Stomach (tissue), 9 donors: ENCODE data around the gene CYP26B1. TPM values are rescaled to one million over a fixed set of nuclear protein-coding genes. Genes with fewer than 3 reads are reported as not detected.

Experiments used
- DNase-seq, 2 donors: peaks; one replicate each; pipeline versions ENCODE4 v3.0.0 to v3.0.0-alpha.2; 2013 to 2019
- H3K27ac ChIP-seq, 5 donors: fragments of 200-600 bp in 4 of 5; sonication (generic) in 4 of 5; one replicate each; pipeline ENCODE4 v1.5.1; 2013 to 2019; ENCODE audit warnings: mild to moderate bottlenecking in 1 of 5, moderate library complexity in 1 of 5
- H3K27me3 ChIP-seq, 3 donors: fragments of 200-600 bp; sonication (generic); one replicate each; pipeline ENCODE4 v1.5.1; 2017 to 2019; ENCODE audit warnings: mixed run types in 1 of 3
- H3K36me3 ChIP-seq, 4 donors: fragments of 200-600 bp; sonication (generic); 1 replicate in 3 of 4; 2 replicates in 1 of 4; pipeline ENCODE4 v1.5.1; 2016 to 2019
- H3K4me1 ChIP-seq, 4 donors: fragments of 200-600 bp; sonication (generic); one replicate each; pipeline ENCODE4 v1.5.1; 2016 to 2019
- H3K4me3 ChIP-seq, 4 donors: fragments of 200-600 bp; sonication (generic) in 3 of 4; one replicate each; pipeline ENCODE4 v1.5.1; 2016 to 2019; ENCODE audit warnings: mild to moderate bottlenecking in 1 of 4
- H3K9me3 ChIP-seq, 4 donors: fragments of 200-600 bp; sonication (generic); one replicate each; pipeline ENCODE4 v1.5.1; 2016 to 2019
- EP300 ChIP-seq: sonication (generic); formaldehyde crosslinking; IDR thresholded peaks from one replicate; pipeline ENCODE4 v1.6.1; 2017; ENCODE audit warnings: antibody characterized with exemption
- POLR2A ChIP-seq, 4 donors: fragments of 450-650 bp; IDR thresholded peaks; one replicate each; pipeline ENCODE4 v1.6.1; 2016; ENCODE audit warnings: antibody characterized with exemption in 4 of 4, control low read depth in 2 of 4, mild to moderate bottlenecking in 1 of 4, moderate library complexity in 1 of 4
- POLR2AphosphoS5 ChIP-seq, 3 donors: sonication (generic); formaldehyde crosslinking; IDR thresholded peaks; one replicate each; pipeline ENCODE4 v1.6.1; 2016; ENCODE audit warnings: antibody characterized with exemption in 3 of 3
- WGBS, 5 donors: extraction: QIAGEN DNeasy Blood & Tissue Kit in 3 of 5; methylation state at CpG; one replicate each; pipeline versions ENCODE4 v1.1.5 to v1.1.7; 2013 to 2018; 5-methylcytosine and 5-hydroxymethylcytosine counted together
- intact Hi-C: fragments of 100-400 bp; cut with DNase I; formaldehyde crosslinking; loops from one replicate; pipeline ENCODE4 v1.15.1; 2023; ENCODE audit warnings: low total_unique reads
- polyA plus RNA-seq, 3 donors: library from polyadenylated mRNA; stranded (reverse); fragments of 200-250 nt; gene quantifications; one replicate each; pipeline ENCODE4 v1.2.3, GENCODE V29; 2013
- total RNA-seq, 5 donors: library from RNA; depleted of rRNA; stranded (reverse); fragments of >200 nt; gene quantifications; one replicate each; pipeline versions ENCODE4 v1.1.0 to v1.2.3, GENCODE V29; 2014 to 2016
- TF ChIP-seq, protein P1 (sequence below), 7 experiments: fragments of 450-650 bp in 4 of 7; fragments of 200-600 bp in 3 of 7; sonication (generic) in 3 of 7; IDR thresholded peaks; one replicate each; pipeline ENCODE4 v1.5.1; 2016 to 2019; ENCODE audit warnings: antibody characterized with exemption in 7 of 7, control low read depth in 2 of 7, mild to moderate bottlenecking in 1 of 7
- donor health status: healthy with polysubstance abuse.
- donor health status: Bipolar disorder and iron deficiency.
- donor health status: healthy.

The CYP26B1 gene
- total and polyA plus RNA-seq, 8 donors: 0.45 to 2.4 (median 1.1) TPM; not detected in 3

DNA sequence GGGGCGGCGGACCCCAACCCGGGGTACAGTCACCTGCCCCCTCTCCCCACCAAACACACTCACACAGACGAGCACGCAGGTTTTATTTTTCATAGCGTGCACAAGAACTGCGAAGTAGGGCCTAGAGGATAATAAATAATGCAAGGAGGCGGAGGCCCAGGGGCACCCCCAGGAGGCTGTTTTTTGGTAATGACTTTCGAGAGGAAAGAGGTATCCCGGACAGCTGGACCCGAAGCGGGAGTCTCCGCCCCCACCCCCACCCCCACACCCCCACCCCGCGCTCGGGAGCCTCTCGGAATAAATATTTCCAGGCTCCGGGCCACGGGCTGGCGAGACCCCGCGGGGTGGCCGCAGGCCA lies 3.4 kb downstream of the CYP26B1 start:
- Histone ChIP-seq H3K27ac (peak overlapping the region in 1 of 5 donors; percentile 26), H3K27me3 (peaks cover 36 to 70% (median 58%) of the 10 kb centered on the region in 3 donors), H3K9me3 (peaks cover 0 to 14% (median 2%) of the 10 kb centered on the region in 4 donors), H3K4me1 (peaks cover 58 to 71% (median 67%) of the 10 kb centered on the region in 4 donors), H3K4me3 (peak overlapping the region; percentile 46 to 56 (median 51)), H3K36me3 (no peaks in the 10 kb centered on the region)
- 5 to 10% (median 9%) methylated on average over 23 of the region's 23 CpGs for WGBS, 5 donors
- peak in 1 of 2 donors; percentile 20 for DNase-seq
- TF ChIP-seq POLR2AphosphoS5 (IDR thresholded peaks at IDR 0.05): no peak
- TF ChIP-seq, protein P1, sequence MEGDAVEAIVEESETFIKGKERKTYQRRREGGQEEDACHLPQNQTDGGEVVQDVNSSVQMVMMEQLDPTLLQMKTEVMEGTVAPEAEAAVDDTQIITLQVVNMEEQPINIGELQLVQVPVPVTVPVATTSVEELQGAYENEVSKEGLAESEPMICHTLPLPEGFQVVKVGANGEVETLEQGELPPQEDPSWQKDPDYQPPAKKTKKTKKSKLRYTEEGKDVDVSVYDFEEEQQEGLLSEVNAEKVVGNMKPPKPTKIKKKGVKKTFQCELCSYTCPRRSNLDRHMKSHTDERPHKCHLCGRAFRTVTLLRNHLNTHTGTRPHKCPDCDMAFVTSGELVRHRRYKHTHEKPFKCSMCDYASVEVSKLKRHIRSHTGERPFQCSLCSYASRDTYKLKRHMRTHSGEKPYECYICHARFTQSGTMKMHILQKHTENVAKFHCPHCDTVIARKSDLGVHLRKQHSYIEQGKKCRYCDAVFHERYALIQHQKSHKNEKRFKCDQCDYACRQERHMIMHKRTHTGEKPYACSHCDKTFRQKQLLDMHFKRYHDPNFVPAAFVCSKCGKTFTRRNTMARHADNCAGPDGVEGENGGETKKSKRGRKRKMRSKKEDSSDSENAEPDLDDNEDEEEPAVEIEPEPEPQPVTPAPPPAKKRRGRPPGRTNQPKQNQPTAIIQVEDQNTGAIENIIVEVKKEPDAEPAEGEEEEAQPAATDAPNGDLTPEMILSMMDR (IDR thresholded peaks at IDR 0.05): no peak
- TF ChIP-seq EP300: no peak
- TF ChIP-seq POLR2A (IDR thresholded peaks at IDR 0.05): no peak
- intact Hi-C loops: no loop called here

DNA sequence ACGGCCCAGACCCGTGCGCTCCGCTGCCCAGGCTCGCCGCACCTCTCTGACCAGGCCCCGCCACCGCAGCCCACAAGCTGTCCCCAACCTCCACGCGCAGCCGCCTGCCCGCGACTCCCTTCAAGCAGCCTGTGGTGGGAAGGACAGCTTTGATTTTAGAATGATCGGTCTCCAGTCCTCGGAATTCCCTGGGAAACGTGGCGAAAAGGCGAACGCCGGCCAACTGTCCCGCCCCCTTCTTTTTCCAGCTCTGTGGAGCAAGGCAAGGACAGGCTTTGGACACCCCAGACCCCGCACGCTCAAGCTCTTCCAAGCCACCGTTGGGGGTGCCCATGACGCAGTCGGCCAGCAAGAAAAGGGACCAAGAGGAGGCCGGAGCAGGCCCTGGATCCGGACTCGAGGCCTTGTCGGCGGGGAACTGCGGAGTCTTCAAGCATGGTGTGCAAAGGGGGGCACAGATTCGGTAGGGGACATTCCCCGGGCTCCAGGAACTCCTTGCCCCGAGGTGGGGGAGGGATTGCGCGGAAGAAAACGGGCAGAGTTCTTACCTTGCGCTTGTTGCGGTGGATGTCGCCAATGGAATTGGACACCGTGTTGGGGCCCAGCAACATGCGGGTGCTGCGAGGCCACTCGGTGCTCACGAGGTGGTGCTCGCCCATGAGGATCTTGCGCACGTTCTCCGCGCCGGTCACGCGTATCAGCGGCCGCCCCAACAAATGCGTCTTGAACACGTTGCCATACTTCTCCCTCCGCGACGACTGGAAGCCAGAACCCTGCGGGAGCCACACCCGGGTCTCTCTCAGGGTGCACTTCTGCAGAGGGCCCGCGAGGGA lies 4.0 kb downstream of the CYP26B1 start:
- Histone ChIP-seq H3K4me1 (peaks cover 55 to 72% (median 67%) of the 10 kb centered on the region in 4 donors), H3K36me3 (no peaks in the 10 kb centered on the region), H3K27me3 (peaks cover 36 to 64% (median 54%) of the 10 kb centered on the region in 3 donors), H3K4me3 (peak overlapping the region; percentile 35 to 56 (median 40)), H3K9me3 (peaks cover 0 to 14% (median 2%) of the 10 kb centered on the region in 4 donors), H3K27ac (peak overlapping the region in 1 of 5 donors; percentile 26)
- DNase-seq: peak in 1 of 2 donors; percentile 62
- TF ChIP-seq, protein P1 (IDR thresholded peaks at IDR 0.05): no peak
- no peak for TF ChIP-seq POLR2AphosphoS5 (IDR thresholded peaks at IDR 0.05)
- no peak for TF ChIP-seq POLR2A (IDR thresholded peaks at IDR 0.05)
- 16 to 34% (median 28%) methylated on average over 45 to 65 of the region's 65 CpGs for WGBS, 5 donors
- intact Hi-C loops: no loop called here

DNA sequence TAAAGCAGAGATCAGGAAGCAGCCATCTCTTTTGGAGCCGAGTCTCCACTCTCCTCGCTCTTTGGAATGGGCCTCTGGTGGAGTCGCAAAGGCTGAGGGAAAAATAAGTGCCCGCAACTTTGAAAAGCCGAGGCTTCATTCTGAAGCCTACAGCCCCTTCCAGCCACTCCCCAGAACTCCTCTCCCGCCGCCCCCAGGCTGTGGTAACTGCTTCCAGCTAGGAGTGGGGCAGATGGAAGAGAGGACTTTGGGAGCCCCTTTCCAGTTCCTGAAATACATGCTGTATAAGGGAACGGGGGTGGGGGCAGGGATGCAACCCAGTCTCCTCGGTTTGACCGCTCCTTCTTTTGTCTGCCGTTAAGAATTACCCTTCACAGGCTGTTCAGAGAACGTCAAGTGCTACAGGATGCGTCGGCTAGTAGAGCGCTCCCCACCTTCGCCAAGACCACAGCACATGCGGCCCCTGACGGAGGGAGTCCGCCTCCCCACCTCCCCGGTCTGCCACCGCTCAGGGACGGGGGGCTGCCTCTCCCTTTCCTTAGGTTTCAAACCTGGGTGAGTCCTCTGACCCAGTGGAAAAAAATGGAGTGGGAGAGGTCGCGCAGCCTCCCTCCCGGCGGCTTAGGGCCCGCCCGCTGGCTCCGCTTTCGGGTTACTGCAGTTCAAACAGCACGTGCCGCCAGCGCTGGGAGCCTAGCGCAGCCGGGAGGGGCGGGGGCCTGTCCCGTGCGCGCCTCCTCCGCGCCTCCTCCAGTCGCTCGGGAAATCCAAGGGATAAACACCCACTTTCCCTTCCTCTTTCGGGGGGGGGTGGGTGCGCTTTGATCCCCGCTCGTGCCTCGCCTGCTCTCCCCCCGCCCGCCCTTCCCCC lies 4.9 kb downstream of the CYP26B1 start:
- peak overlapping the region in 1 of 5 donors; percentile 26 for H3K27ac ChIP-seq
- TF ChIP-seq EP300 (no peak), POLR2AphosphoS5 (IDR thresholded peaks at IDR 0.05) (peak in 2 of 3 donors; percentile 8 to 38)
- intact Hi-C loops: no loop called here
- H3K9me3 ChIP-seq: peaks cover 0 to 14% (median 2%) of the 10 kb centered on the region in 4 donors
- H3K4me1 ChIP-seq: peaks cover 58 to 73% (median 70%) of the 10 kb centered on the region in 4 donors
- WGBS, 5 donors: 20 to 28% (median 23%) methylated on average over 41 to 50 of the region's 50 CpGs
- H3K36me3 ChIP-seq: no peaks in the 10 kb centered on the region
- H3K4me3 ChIP-seq: peak overlapping the region; percentile 35 to 56 (median 40)
- H3K27me3 ChIP-seq: peaks cover 33 to 57% (median 49%) of the 10 kb centered on the region in 3 donors
- peak; percentile 67 to 93 for DNase-seq

DNA sequence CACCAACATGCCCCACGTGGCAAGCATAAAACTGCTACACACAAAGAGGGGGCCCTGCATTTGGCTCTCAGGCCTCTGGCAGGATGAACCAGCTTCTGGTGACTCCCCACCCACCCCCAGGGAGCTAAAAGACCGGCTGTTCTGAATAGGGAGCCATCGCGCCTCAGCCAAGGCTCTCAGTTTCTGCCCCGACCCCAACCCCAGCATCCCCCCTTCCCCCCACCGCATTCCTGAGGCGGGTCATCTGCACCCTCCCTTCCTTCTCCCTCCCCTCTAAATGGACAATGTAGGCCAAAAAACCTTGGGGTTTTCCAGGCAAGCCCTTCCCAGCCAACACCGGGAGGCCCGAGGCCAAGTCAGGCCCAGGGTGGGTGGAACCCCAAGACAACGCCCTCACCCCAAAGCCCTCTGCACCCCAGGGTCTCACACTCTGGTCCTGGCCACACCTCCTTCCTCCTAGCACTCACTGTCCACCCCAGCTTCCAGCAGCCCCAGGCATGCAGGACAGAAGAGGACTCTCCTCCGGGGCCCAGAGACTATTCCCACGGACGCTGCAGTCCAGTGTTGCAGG lies 5.7 kb downstream of the CYP26B1 start:
- TF ChIP-seq, protein P1 (IDR thresholded peaks at IDR 0.05): no peak
- TF ChIP-seq POLR2AphosphoS5 (IDR thresholded peaks at IDR 0.05) (no peak), EP300 (no peak), POLR2A (IDR thresholded peaks at IDR 0.05) (no peak)
- H3K4me3 ChIP-seq: no peak overlapping the region
- peaks cover 25 to 48% (median 41%) of the 10 kb centered on the region in 3 donors for H3K27me3 ChIP-seq
- WGBS, 5 donors: 80 to 93% (median 88%) methylated on average over 12 to 13 of the region's 13 CpGs
- no peaks in the 10 kb centered on the region for H3K36me3 ChIP-seq
- peaks cover 51 to 71% (median 65%) of the 10 kb centered on the region in 4 donors for H3K4me1 ChIP-seq
- peaks cover 0 to 9% (median 2%) of the 10 kb centered on the region in 4 donors for H3K9me3 ChIP-seq
- peak; percentile 13 to 17 for DNase-seq
- intact Hi-C loops: no loop called here
- H3K27ac ChIP-seq: no peak overlapping the region
